Liver (tissue), 9 donors: Measurements from ENCODE around the gene APEX2. TPM values are rescaled to one million over a fixed set of nuclear protein-coding genes. Genes with fewer than 3 reads are reported as not detected.

ENCODE experiments used
- DNase-seq: peaks from one replicate; pipeline ENCODE4 v3.0.0-alpha.2; 2017; ENCODE audit warnings: low spot score
- H3K27ac ChIP-seq, 2 donors: one replicate each; pipeline ENCODE4 v1.7.0; 2013; ENCODE audit warnings: inconsistent platforms in 2 of 2, low read length in 2 of 2, control low read depth in 1 of 2, low read depth in 1 of 2, mild to moderate bottlenecking in 1 of 2
- H3K27me3 ChIP-seq, 4 donors: one replicate each; pipeline versions ENCODE4 v1.6.1 to v1.7.0; 2013; ENCODE audit warnings: low read length in 3 of 4, inconsistent platforms in 1 of 4, mild to moderate bottlenecking in 1 of 4, moderate library complexity in 1 of 4; ENCODE audit not compliant: control insufficient read depth in 4 of 4, insufficient read depth in 4 of 4
- H3K36me3 ChIP-seq, 4 donors: one replicate each; pipeline versions ENCODE4 v1.6.1 to v1.7.0; 2013; ENCODE audit warnings: low read length in 3 of 4, mild to moderate bottlenecking in 3 of 4, low read depth in 1 of 4, moderate library complexity in 1 of 4; ENCODE audit not compliant: control insufficient read depth in 4 of 4, insufficient read depth in 3 of 4
- H3K4me1 ChIP-seq, 4 donors: one replicate each; pipeline versions ENCODE4 v1.6.1 to v1.7.0; 2013; ENCODE audit warnings: low read length in 3 of 4, mild to moderate bottlenecking in 3 of 4, moderate library complexity in 1 of 4; ENCODE audit not compliant: control insufficient read depth in 4 of 4, insufficient read depth in 4 of 4
- H3K4me3 ChIP-seq, 3 donors: one replicate each; pipeline versions ENCODE4 v1.6.1 to v1.7.0; 2013; ENCODE audit warnings: low read length in 3 of 3, control low read depth in 1 of 3, low read depth in 1 of 3, mild to moderate bottlenecking in 1 of 3
- H3K9ac ChIP-seq, 2 donors: one replicate each; pipeline ENCODE4 v1.7.0; 2013; ENCODE audit warnings: low read length in 2 of 2, mild to moderate bottlenecking in 2 of 2, moderate library complexity in 2 of 2, control low read depth in 1 of 2, low read depth in 1 of 2
- H3K9me3 ChIP-seq, 4 donors: one replicate each; pipeline versions ENCODE4 v1.6.1 to v1.7.0; 2013; ENCODE audit warnings: low read length in 3 of 4; ENCODE audit not compliant: control insufficient read depth in 4 of 4
- ATF3 ChIP-seq: IDR thresholded peaks from 2 replicates; pipeline ENCODE4 v1.6.1; 2016; ENCODE audit warnings: antibody characterized with exemption
- CTCF ChIP-seq: fragments of 150-350 bp; IDR thresholded peaks from 2 replicates; pipeline ENCODE4 v1.5.1; 2017; ENCODE audit warnings: improper control_type of control experiment, low read depth, low read length; ENCODE audit not compliant: missing input control
- EGR1 ChIP-seq, 2 donors: IDR thresholded peaks; 2 replicates each; pipeline ENCODE4 v1.6.1; 2016 to 2018; ENCODE audit warnings: antibody characterized with exemption in 2 of 2, low read depth in 2 of 2
- FOXA1 ChIP-seq: IDR thresholded peaks from 2 replicates; pipeline ENCODE4 v1.6.1; 2016; ENCODE audit warnings: antibody characterized with exemption
- FOXA2 ChIP-seq: IDR thresholded peaks from 2 replicates; pipeline ENCODE4 v1.6.1; 2016; ENCODE audit warnings: antibody characterized with exemption
- GABPA ChIP-seq, 2 donors: IDR thresholded peaks in 1 of 2; conservative IDR thresholded peaks in 1 of 2; 2 replicates each; pipeline ENCODE4 v1.6.1; 2016; ENCODE audit warnings: antibody characterized with exemption in 2 of 2, mild to moderate bottlenecking in 1 of 2, moderate library complexity in 1 of 2
- HNF4A ChIP-seq, 2 donors: conservative IDR thresholded peaks; 2 replicates each; pipeline ENCODE4 v1.6.1; 2016; ENCODE audit warnings: antibody characterized with exemption in 2 of 2, mild to moderate bottlenecking in 2 of 2
- HNF4G ChIP-seq: IDR thresholded peaks from 2 replicates; pipeline ENCODE4 v1.6.1; 2016; ENCODE audit warnings: antibody characterized with exemption
- JUND ChIP-seq, 2 donors: IDR thresholded peaks; 2 replicates each; pipeline ENCODE4 v1.6.1; 2016; ENCODE audit warnings: antibody characterized with exemption in 2 of 2
- MAX ChIP-seq: IDR thresholded peaks from 2 replicates; pipeline ENCODE4 v1.6.1; 2016; ENCODE audit warnings: antibody characterized with exemption
- NR2F2 ChIP-seq: IDR thresholded peaks from 2 replicates; pipeline ENCODE4 v1.6.1; 2016; ENCODE audit warnings: antibody characterized with exemption
- RAD21 ChIP-seq, 2 donors: IDR thresholded peaks; 2 replicates each; pipeline ENCODE4 v1.6.1; 2016; ENCODE audit warnings: antibody characterized with exemption in 2 of 2, mild to moderate bottlenecking in 2 of 2
- REST ChIP-seq: IDR thresholded peaks from 2 replicates; pipeline ENCODE4 v1.6.1; 2016; ENCODE audit warnings: antibody characterized with exemption, mild to moderate bottlenecking
- RXRA ChIP-seq, 2 donors: IDR thresholded peaks; 2 replicates each; pipeline ENCODE4 v1.6.1; 2017 to 2018; ENCODE audit warnings: antibody characterized with exemption in 2 of 2, mild to moderate bottlenecking in 1 of 2
- SP1 ChIP-seq: IDR thresholded peaks from 2 replicates; pipeline ENCODE4 v1.6.1; 2018; ENCODE audit warnings: antibody characterized with exemption, mild to moderate bottlenecking
- TAF1 ChIP-seq: conservative IDR thresholded peaks from 2 replicates; pipeline ENCODE4 v1.6.1; 2016; ENCODE audit warnings: antibody characterized with exemption, mild to moderate bottlenecking
- YY1 ChIP-seq: IDR thresholded peaks from 2 replicates; pipeline ENCODE4 v1.6.1; 2016; ENCODE audit warnings: antibody characterized with exemption, mild to moderate bottlenecking
- ZBTB33 ChIP-seq: IDR thresholded peaks from 2 replicates; pipeline ENCODE4 v1.6.1; 2016; ENCODE audit warnings: antibody characterized with exemption
- WGBS: extraction: QIAGEN DNeasy Blood & Tissue Kit; methylation state at CpG from one replicate; pipeline ENCODE4 v1.1.7; 2013; 5-methylcytosine and 5-hydroxymethylcytosine counted together
- polyA plus RNA-seq, 2 donors: library from polyadenylated mRNA; stranded (reverse) in 1 of 2; unstranded in 1 of 2; fragments of 200-250 nt in 1 of 2; fragments of >200 nt in 1 of 2; fragmentation: Nextera tagmentation in 1 of 2; extraction: Ambion mirVana in 1 of 2; gene quantifications; one replicate each; pipeline versions ENCODE4 v1.2.1 to v1.2.3, GENCODE V29; 2013 to 2015
- total RNA-seq, 2 donors: library from RNA; depleted of rRNA; stranded (reverse); fragments of >200 nt; gene quantifications; one replicate each; pipeline ENCODE4 v1.2.3, GENCODE V29; 2014
- donor health status: healthy.
- donor health status: healthy.
- donor health status: healthy.
- donor health status: healthy.
- donor health status: healthy.

Gene APEX2
- total and polyA plus RNA-seq, 4 donors: 5.0 to 8.6 (median 6.7) TPM

- WGBS: 52% methylated on average over 2 of the region's 2 CpGs
- Histone ChIP-seq H3K9me3 (no peaks in the 10 kb centered on the region), H3K4me3 (peak within 1 kb of the TSS; percentile 27 to 38 (median 37)), H3K36me3 (no peaks in the 10 kb centered on the region), H3K27me3 (no peaks in the 10 kb centered on the region), H3K27ac (peak within 1 kb of the TSS; percentile 65 to 85), H3K4me1 (peaks cover 0 to 22% (median 13%) of the 10 kb centered on the region in 4 donors), H3K9ac (peak within 1 kb of the TSS; percentile 10 to 46)
- TF ChIP-seq ZBTB33 (no peak), EGR1 (IDR thresholded peaks at IDR 0.05; ENCODE audit: low read depth in 2 of 2) (no peak), TAF1 (no peak), HNF4G (peak; percentile 10), FOXA2 (peak; percentile 79), NR2F2 (peak; percentile 25), REST (peak; percentile 24), HNF4A (conservative IDR thresholded peaks at IDR 0.05) (peak; percentile 77 to 78), MAX (peak; percentile 52), RAD21 (IDR thresholded peaks at IDR 0.05) (peak in 1 of 2 donors; percentile 19), FOXA1 (peak; percentile 78), ATF3 (no peak), CTCF (no peak), YY1 (no peak), RXRA (IDR thresholded peaks at IDR 0.05) (peak; percentile 95), SP1 (peak; percentile 69), JUND (IDR thresholded peaks at IDR 0.05) (peak in 1 of 2 donors; percentile 46), GABPA (IDR thresholded peaks at IDR 0.05 in 1 of 2, conservative IDR thresholded peaks at IDR 0.05 in 1 of 2) (no peak)
- DNase-seq: no peak
Measured at GRCh38 chrX:54994099-54994498, 6.1 kb upstream of the APEX2 start, which contains the start of gene PFKFB1. TSS of gene PFKFB1 (minus strand) at chrX:54994188. CDS start at chrX:54994007, 181 bp downstream.
